ENCODE measurements around the gene C11orf86. TPM values are rescaled to one million over a fixed set of nuclear protein-coding genes. Genes with fewer than 3 reads are reported as not detected.

C11orf86 gene
- total and polyA plus RNA-seq, 3 donors from 2014 or later = 0.25 TPM; not detected in 2

DNA sequence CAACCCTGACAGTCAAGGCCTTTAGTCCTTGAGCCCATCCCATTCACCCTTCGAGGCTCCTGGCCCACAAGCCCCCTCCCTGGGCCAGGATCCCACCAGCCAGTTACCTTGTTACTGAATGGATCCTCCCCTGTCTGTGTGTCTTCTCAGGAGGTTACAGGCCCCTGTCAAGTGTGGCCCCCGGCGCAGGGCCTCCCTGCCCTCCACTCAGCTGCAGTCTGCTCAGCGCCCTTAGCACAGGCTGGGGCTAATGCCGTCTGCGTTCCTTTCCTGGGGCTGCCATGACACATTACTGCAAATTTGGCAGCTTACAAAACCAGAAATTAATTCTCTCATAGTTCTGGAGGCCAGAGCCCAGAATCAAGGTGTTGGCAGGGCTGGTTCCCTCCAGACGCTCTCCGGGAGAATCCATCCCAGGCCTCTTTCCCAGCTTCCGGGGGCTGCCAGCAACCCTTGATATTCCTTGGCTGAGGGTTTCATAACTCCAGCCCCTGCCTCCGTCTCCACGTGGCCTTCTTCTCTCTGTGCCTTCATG is 38.5 kb downstream of the C11orf86 start:
- WGBS, 2 donors = 86 to 87% methylated on average over 11 of the region's 11 CpGs
- no peak for TF ChIP-seq POLR2A (IDR thresholded peaks at IDR 0.05)
- TF ChIP-seq, protein P1, sequence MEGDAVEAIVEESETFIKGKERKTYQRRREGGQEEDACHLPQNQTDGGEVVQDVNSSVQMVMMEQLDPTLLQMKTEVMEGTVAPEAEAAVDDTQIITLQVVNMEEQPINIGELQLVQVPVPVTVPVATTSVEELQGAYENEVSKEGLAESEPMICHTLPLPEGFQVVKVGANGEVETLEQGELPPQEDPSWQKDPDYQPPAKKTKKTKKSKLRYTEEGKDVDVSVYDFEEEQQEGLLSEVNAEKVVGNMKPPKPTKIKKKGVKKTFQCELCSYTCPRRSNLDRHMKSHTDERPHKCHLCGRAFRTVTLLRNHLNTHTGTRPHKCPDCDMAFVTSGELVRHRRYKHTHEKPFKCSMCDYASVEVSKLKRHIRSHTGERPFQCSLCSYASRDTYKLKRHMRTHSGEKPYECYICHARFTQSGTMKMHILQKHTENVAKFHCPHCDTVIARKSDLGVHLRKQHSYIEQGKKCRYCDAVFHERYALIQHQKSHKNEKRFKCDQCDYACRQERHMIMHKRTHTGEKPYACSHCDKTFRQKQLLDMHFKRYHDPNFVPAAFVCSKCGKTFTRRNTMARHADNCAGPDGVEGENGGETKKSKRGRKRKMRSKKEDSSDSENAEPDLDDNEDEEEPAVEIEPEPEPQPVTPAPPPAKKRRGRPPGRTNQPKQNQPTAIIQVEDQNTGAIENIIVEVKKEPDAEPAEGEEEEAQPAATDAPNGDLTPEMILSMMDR (IDR thresholded peaks at IDR 0.05) = no peak
- Histone ChIP-seq H3K4me1 (no peaks in the 10 kb centered on the region), H3K27me3 (no peaks in the 10 kb centered on the region), H3K36me3 (ENCODE audit: low read depth, missing control alignments) (no peaks in the 10 kb centered on the region), H3K4me3 (no peak overlapping the region), H3K9me3 (no peaks in the 10 kb centered on the region), H3K27ac (no peak overlapping the region)
- DNase-seq = no peak
- intact Hi-C loops (cut with DNase I; ENCODE audit: low total_unique reads) = no loop called here

DNA sequence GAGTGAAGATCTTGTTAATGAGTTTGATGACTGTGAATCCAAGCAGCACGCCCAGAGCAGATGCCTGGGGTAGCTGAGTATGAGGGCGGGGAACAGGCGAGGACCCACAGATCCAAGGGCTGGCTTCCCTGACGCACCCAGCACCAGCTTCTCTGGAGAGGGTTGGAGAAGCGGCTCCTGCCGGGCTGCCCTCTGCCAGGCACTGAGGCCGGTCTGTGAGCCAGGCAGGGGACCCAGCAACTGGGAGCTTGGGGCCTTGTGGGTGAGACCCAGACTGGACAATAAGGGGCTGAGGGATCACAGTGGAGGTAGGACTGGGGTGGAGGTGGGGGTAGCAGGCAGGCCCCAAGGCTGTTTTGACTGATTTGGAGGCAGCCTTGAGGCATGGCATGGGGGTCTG is 39.2 kb downstream of the C11orf86 start:
- Histone ChIP-seq H3K36me3 (ENCODE audit: low read depth, missing control alignments) (no peaks in the 10 kb centered on the region), H3K9me3 (no peaks in the 10 kb centered on the region), H3K4me1 (no peaks in the 10 kb centered on the region), H3K27me3 (no peaks in the 10 kb centered on the region), H3K27ac (no peak overlapping the region), H3K4me3 (no peak overlapping the region)
- no peak for DNase-seq
- no peak for TF ChIP-seq POLR2A (IDR thresholded peaks at IDR 0.05)
- TF ChIP-seq, protein P1 (IDR thresholded peaks at IDR 0.05) = no peak
- WGBS, 2 donors = 91 to 96% methylated on average over 7 of the region's 7 CpGs
- intact Hi-C loops (cut with DNase I; ENCODE audit: low total_unique reads) = no loop called here

DNA sequence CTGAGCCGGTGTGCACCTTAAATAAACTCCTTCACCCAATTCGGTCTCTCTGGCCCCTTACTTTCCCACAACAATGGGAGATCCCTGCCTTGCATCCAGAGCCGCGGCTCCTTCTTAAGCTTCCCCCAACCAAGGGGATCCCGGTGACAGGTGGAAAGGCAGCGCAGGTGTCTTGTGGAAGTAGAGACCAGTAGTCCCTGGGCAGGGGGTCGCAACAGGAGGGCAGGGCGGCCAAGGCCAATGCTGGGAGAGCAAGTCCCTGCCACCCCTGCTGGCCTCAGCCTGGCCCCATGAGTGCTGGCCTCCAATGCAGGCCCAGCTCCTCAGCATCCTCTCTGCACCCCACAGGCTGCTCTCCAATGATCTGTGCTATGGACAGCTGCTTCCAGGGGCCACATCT is 39.9 kb downstream of the C11orf86 start:
- no peaks in the 10 kb centered on the region for H3K27me3 ChIP-seq
- TF ChIP-seq, protein P1 (IDR thresholded peaks at IDR 0.05) = no peak
- no peak for TF ChIP-seq POLR2A (IDR thresholded peaks at IDR 0.05)
- no peak overlapping the region for H3K4me3 ChIP-seq
- 92 to 93% methylated on average over 8 of the region's 8 CpGs for WGBS, 2 donors
- DNase-seq = no peak
- no peaks in the 10 kb centered on the region for H3K9me3 ChIP-seq
- H3K27ac ChIP-seq = no peak overlapping the region
- no peaks in the 10 kb centered on the region for H3K4me1 ChIP-seq
- intact Hi-C loops (cut with DNase I; ENCODE audit: low total_unique reads) = no loop called here
- H3K36me3 ChIP-seq (ENCODE audit: low read depth, missing control alignments) = no peaks in the 10 kb centered on the region

DNA sequence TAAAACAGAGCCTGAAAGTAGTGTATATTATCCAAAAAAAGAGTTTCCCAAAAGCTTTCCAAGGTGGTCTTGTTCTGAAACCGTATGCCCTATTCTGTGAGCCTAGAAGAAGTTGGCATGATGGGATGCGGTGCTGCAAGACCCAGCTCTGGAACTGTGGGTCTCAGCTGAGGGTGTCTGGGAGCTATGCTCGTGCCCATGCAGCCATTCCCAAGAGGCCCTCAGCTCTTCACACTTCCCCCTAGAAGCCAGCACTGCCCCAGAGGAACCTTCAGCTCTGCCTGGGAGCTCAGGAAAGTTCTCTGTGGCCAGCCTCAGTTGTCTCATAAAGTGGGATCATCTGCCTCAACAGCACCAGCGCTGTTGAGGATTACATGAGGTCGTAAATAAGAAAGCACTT is 41.4 kb downstream of the C11orf86 start:
- no peaks in the 10 kb centered on the region for H3K36me3 ChIP-seq (ENCODE audit: low read depth, missing control alignments)
- 87 to 89% methylated on average over 5 of the region's 5 CpGs for WGBS, 2 donors
- H3K4me3 ChIP-seq = no peak overlapping the region
- intact Hi-C loops (cut with DNase I; ENCODE audit: low total_unique reads) = no loop called here
- H3K9me3 ChIP-seq = no peaks in the 10 kb centered on the region
- H3K27me3 ChIP-seq = no peaks in the 10 kb centered on the region
- TF ChIP-seq, protein P1 (IDR thresholded peaks at IDR 0.05) = no peak
- no peak for TF ChIP-seq POLR2A (IDR thresholded peaks at IDR 0.05)
- DNase-seq = no peak
- no peak overlapping the region for H3K27ac ChIP-seq
- H3K4me1 ChIP-seq = no peaks in the 10 kb centered on the region

DNA sequence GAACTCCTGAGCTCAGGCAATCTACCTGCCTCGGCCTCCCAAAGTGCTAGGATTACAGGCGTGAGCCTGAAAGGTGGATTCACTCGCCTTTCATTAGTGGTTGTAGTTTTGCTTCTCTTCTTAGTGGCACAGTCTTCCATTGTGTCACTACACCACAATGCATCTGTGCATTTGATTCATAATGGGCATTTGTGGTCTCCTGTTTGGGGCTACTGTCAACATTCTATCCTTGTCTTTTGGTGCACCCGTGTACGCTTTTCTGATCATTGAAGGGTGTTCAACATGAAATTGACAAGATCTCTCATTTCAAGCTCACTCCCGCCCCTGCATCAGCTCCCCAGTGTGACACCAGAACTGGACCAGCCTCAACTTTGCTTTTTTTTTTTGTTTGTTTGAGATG is 45.8 kb downstream of the C11orf86 start:
- 88 to 90% methylated on average over 6 of the region's 6 CpGs for WGBS, 2 donors
- Histone ChIP-seq H3K4me1 (peaks cover 8% of the 10 kb centered on the region), H3K27me3 (no peaks in the 10 kb centered on the region), H3K27ac (no peak overlapping the region), H3K4me3 (no peak overlapping the region), H3K9me3 (no peaks in the 10 kb centered on the region), H3K36me3 (ENCODE audit: low read depth, missing control alignments) (no peaks in the 10 kb centered on the region)
- intact Hi-C loops (cut with DNase I; ENCODE audit: low total_unique reads) = no loop called here
- no peak for TF ChIP-seq POLR2A (IDR thresholded peaks at IDR 0.05)
- TF ChIP-seq, protein P1 (IDR thresholded peaks at IDR 0.05) = no peak
- DNase-seq = no peak

Measured in testis (tissue), 3 donors.